Measurements from ENCODE around the gene FOLR1. TPM values are rescaled to one million over a fixed set of nuclear protein-coding genes. Genes with fewer than 3 reads are reported as not detected.

Gene FOLR1
- total and polyA plus RNA-seq, 2 of the 4 experiments (the other 2 are of a cell fraction) = 0.24 TPM; not detected in 1

GRCh38 chr11:72155751-72156150 lies 36.2 kb upstream of the FOLR1 start:
- Histone ChIP-seq H2BK5ac (ENCODE audit: low read depth, low read length, poor library complexity, severe bottlenecking) (no peak overlapping the region), H2AFZ (replicated peaks; ENCODE audit: low read length, poor library complexity) (no peak overlapping the region), H3K36me3 (ENCODE audit: control insufficient read depth, insufficient read depth, low read length) (no peaks in the 10 kb centered on the region), H2AK9ac (replicated peaks; ENCODE audit: low read depth, low read length, poor library complexity) (no peak overlapping the region), H3K9me3 (ENCODE audit: control insufficient read depth, insufficient read depth, low read length) (no peaks in the 10 kb centered on the region), H2BK15ac (ENCODE audit: low read depth, low read length) (no peak overlapping the region), H4K5ac (ENCODE audit: low read depth, low read length) (no peak overlapping the region), H3K23ac (ENCODE audit: low read depth, low read length) (no peak overlapping the region), H3K4me1 (ENCODE audit: control insufficient read depth, insufficient read depth, low read length) (peaks cover 2% of the 10 kb centered on the region), H3K27me3 (ENCODE audit: control insufficient read depth, insufficient read depth, low read length) (peaks cover 18% of the 10 kb centered on the region), H3K4me2 (ENCODE audit: low read depth, low read length) (no peak overlapping the region), H4K20me1 (ENCODE audit: insufficient read depth, low read length) (no peaks in the 10 kb centered on the region), H3K18ac (ENCODE audit: low read depth, low read length) (no peak overlapping the region), H3K14ac (replicated peaks; ENCODE audit: low read depth, low read length) (no peak overlapping the region), H2BK120ac (ENCODE audit: low read depth, low read length) (no peak overlapping the region), H3K4ac (ENCODE audit: low read depth, low read length) (no peak overlapping the region), H2AK5ac (ENCODE audit: low read depth, low read length) (no peak overlapping the region), H3K56ac (ENCODE audit: extremely low read depth, insufficient read depth, low read length) (no peak overlapping the region), H3K79me1 (ENCODE audit: low read depth in 1 of 2, low read length in 2 of 2) (no peaks in the 10 kb centered on the region), H2BK20ac (ENCODE audit: low read depth, low read length) (no peak overlapping the region), H3K27ac (ENCODE audit: insufficient read depth, low read length) (no peak overlapping the region), H3K4me3 (ENCODE audit: insufficient read depth, low read depth, low read length) (no peak overlapping the region), H3K9me1 (ENCODE audit: insufficient read depth, low read length) (no peaks in the 10 kb centered on the region), H4K8ac (ENCODE audit: low read depth in 2 of 2, low read length in 2 of 2) (no peak overlapping the region), H3K9ac (ENCODE audit: low read depth, low read length) (no peak overlapping the region), H4K91ac (ENCODE audit: insufficient read depth, low read depth, low read length) (no peak overlapping the region)
- BruUV-seq (replicated peaks) = no TSS peak
- TF ChIP-seq SMC3 (IDR thresholded peaks at IDR 0.05; ENCODE audit: low read depth, low read length) (no peak), BHLHE40 (IDR thresholded peaks at IDR 0.05; ENCODE audit: low read depth, low read length) (no peak), MAFK (IDR thresholded peaks at IDR 0.05; ENCODE audit: low read depth, low read length) (no peak), RFX5 (IDR thresholded peaks at IDR 0.05; ENCODE audit: low read depth, low read length) (no peak), POLR2A (IDR thresholded peaks at IDR 0.05; ENCODE audit: low read depth, low read length) (no peak), RAD21 (IDR thresholded peaks at IDR 0.05; ENCODE audit: low read length) (no peak), NFE2L2 (IDR thresholded peaks at IDR 0.05; ENCODE audit: low read depth, low read length) (no peak), CHD1 (IDR thresholded peaks at IDR 0.05; ENCODE audit: low read depth, low read length) (no peak), CEBPB (IDR thresholded peaks at IDR 0.05; ENCODE audit: low read depth, low read length) (no peak), MXI1 (IDR thresholded peaks at IDR 0.05; ENCODE audit: borderline replicate concordance, low read depth, low read length) (no peak), RCOR1 (IDR thresholded peaks at IDR 0.05; ENCODE audit: insufficient replicate concordance, low read length) (no peak), FOS (IDR thresholded peaks at IDR 0.05; ENCODE audit: low read depth, low read length) (no peak)
- TF ChIP-seq, protein P1, sequence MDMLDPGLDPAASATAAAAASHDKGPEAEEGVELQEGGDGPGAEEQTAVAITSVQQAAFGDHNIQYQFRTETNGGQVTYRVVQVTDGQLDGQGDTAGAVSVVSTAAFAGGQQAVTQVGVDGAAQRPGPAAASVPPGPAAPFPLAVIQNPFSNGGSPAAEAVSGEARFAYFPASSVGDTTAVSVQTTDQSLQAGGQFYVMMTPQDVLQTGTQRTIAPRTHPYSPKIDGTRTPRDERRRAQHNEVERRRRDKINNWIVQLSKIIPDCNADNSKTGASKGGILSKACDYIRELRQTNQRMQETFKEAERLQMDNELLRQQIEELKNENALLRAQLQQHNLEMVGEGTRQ (IDR thresholded peaks at IDR 0.05; ENCODE audit: low read depth, low read length) = no peak
- TF ChIP-seq, protein P2, sequence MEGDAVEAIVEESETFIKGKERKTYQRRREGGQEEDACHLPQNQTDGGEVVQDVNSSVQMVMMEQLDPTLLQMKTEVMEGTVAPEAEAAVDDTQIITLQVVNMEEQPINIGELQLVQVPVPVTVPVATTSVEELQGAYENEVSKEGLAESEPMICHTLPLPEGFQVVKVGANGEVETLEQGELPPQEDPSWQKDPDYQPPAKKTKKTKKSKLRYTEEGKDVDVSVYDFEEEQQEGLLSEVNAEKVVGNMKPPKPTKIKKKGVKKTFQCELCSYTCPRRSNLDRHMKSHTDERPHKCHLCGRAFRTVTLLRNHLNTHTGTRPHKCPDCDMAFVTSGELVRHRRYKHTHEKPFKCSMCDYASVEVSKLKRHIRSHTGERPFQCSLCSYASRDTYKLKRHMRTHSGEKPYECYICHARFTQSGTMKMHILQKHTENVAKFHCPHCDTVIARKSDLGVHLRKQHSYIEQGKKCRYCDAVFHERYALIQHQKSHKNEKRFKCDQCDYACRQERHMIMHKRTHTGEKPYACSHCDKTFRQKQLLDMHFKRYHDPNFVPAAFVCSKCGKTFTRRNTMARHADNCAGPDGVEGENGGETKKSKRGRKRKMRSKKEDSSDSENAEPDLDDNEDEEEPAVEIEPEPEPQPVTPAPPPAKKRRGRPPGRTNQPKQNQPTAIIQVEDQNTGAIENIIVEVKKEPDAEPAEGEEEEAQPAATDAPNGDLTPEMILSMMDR (conservative IDR thresholded peaks at IDR 0.05; ENCODE audit: low read depth, low read length) = no peak
- in situ Hi-C loops (cut with MboI; ENCODE audit: low sequenced_read_pairs) (no loop called here), dilution Hi-C loops (cut with HindIII; ENCODE audit: low sequenced_read_pairs, unreplicated experiment) (no loop called here), intact Hi-C loops (cut with micrococcal nuclease) (no loop called here)
- ChIA-PET POLR2A (ENCODE audit: unreplicated experiment) (no interaction called here), CTCF (no interaction called here)
- no peak for ATAC-seq (ENCODE audit: low read depth)
- DNase-seq = no peak
- no CpG with 5 or more reads among the region's 4 CpGs for WGBS, 2 experiments (ENCODE audit: extremely low coverage in 2 of 2, insufficient read length in 1 of 2)

Measured in IMR-90 (cell line).